ENCODE data around the gene SLC44A5.
"Not testable (repeated sequence)": the region's sequence is repeated elsewhere in the genome, so short reads cannot be mapped to it uniquely, and the experiment has no call there.

Gene SLC44A5

GRCh38 chr1:75520862-75521475 is 89.9 kb downstream of the SLC44A5 start:
- DNase-seq = no peak

GRCh38 chr1:75519651-75520427 is 91.1 kb downstream of the SLC44A5 start:
- no peak for DNase-seq

DNA sequence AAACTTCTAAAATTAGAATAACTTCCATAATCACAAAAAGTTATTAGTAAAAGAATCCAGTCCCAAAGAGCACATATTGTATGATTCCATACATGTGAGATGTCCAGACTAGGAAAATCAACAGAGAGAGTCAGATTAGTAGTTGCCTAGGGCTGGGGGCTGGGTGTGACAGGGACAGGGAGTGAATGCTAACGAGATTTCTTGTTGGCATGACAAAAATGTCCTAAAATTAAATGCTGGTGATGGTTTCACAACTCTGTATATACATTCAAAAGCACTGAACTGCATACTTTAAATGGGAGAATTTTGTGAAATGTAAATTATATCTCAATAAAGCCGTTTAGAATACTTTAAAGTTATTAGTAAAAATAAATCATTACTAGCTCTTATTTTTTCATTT is 92.2 kb downstream of the SLC44A5 start:
- DNase-seq = no peak

- no peak for DNase-seq
Measured at GRCh38 chr1:75514270-75514669, 96.6 kb downstream of the SLC44A5 start.

DNA sequence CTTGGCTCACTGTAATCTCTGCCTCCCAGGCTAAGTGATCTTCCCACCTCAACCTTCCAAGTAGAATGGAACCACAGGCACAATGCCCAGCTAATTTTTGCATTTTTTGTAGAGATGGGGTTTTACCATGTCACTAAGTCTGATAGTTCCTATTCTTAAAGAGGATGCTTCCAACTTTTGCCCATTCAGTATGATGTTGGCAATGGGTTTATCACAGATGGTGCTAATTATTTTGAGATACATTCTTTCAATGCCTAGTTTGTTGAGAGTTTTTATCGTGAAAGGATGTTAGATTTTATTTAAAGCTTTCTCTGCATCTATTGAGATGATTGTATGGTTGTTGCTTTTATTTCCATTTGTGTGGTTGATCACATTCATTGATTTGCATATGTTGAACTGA is 103.9 kb downstream of the SLC44A5 start:
- no peak for DNase-seq

DNA sequence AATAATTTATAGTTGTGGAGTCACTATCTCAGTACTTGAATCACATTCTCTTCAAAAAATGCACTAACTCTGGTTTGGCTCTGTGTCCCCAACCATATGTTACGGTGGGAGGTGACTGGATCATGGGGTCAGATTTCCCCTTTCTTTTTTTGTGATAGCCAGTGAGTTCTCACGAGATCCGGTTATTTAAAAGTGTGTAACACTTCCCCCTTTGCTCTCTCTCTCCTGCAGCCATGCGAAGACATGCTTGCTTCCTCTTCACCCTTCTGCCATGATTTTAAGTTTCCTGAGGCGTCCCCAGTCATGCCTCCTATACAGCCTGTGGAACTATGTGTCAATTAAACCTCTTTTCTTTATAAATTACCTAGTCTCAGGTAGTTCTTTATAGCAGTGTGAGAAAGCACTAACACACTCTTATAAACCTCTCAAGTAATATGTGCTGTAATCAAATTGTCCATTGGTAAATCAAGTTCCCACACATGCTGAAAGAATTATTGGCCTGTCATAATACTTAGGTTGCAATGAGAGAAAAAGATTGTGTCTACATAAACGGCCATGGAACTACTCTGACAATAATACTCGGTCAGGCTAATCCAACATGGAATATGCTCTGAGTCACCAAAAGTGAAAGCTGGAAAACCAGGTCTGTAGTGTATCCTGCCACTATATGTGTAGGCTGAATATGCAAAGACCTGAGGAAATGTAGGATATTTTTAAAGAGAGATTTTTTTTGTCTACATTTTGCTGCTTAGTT is 107.5 kb downstream of the SLC44A5 start:
- peak; percentile 5 for DNase-seq

DNA sequence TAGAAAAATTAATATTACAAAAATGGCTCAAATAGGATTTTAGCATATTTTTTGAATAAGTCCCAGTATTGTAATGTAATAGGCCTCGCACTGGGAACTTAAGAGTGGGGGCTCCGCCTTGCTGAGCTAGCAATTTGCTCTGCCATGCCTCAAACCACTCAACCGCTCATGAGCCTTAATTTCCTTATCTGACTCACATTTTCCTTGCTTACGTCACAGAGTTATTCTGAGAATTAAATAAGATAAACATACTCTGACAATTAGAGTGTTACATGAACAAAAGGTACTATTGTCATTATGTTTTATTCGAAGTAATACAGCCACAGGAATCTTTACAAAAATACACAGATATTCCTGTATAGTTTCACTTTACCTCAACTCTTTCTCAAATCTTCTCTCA is 108.1 kb downstream of the SLC44A5 start:
- peak; percentile 55 for DNase-seq

DNA sequence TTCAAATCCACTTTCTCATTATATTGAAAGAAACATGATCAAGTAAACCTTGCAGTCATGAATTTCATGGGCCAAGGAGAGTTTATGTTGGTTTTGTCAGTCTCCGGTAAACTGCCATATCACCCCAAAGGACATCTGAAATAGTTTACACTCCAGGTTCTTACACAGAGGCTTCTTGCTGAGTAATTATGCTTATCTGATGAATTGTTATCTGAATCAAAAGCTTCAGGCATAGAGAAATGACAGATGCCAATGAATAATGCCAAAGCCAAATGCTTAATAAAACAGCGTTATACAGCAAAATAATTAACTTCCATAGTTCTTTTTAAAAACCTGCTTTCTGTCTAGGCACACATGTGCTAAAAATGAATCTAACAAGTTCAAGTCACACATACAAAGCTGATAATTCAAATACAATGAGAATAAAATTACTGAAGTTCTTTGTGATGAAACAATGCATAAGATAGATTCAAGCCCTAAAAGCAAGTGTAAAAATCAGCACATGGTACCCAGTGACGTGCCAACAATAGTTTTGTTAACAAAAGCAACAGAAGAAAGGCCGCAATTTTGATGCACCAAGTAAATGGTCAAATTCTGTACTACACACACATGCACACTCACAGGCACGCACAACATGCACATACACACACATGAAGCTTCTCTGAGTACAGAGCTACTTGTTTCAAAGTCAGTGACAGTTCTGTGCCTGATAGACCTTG is 109.2 kb downstream of the SLC44A5 start:
- no peak for DNase-seq

- no peak for DNase-seq
Measured at GRCh38 chr1:75492011-75492410, 118.9 kb downstream of the SLC44A5 start.

GRCh38 chr1:75487399-75487798 is 123.5 kb downstream of the SLC44A5 start:
- DNase-seq = no peak

DNA sequence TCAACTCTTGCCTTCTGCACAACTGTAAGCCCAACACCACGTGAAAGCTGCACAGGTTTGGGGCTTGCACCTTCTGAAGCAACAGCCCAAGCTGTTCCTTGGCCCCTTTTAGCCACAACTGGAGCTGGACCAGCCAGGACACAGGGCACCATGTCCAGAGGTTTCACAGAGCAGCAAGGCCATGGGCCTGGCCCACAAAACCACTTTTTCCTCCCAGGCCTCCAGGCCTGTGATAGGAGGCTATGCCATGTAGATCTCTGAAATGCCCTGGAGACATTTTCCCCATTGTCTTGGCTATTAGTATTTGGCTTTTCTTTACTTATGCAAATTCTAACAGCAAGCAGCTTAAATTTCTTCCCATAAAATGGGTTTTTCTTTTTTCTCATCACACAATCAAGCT is 126.1 kb downstream of the SLC44A5 start:
- no peak for DNase-seq

- no peak for DNase-seq
Measured at GRCh38 chr1:75482951-75483350, 128.0 kb downstream of the SLC44A5 start.

GRCh38 chr1:75476486-75476885 is 134.4 kb downstream of the SLC44A5 start:
- DNase-seq = not testable (repeated sequence)

- no peak for DNase-seq
Measured at GRCh38 chr1:75475696-75476095, 135.2 kb downstream of the SLC44A5 start.

DNA sequence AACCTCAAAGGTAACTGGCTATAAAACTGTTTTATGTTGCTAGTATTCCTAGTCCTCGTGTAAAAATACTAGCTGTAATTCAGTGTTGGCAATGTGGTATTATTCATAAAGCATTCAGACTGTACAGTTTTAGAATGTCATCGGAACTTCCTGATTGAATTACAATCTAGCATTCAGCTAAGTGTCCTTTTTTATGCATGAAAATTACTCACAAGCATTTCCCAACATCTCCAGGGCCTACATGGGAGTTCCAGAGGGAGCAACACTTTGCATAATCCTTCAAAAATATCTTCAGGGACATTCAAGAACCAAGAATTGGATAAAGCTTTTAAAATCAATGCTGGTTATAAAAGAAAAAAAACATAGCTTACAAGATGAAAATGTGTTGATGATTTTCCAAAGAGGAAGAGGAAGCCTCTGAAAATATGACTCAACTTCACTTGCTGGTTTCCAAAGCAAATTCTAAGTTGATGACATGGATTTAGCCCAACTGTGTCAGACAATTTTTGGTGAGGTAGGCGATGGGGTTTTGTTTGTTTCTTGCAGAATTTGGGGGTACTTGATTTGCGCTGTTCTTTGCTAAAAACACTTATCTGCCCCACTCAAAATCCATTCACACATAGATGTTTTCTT is 137.8 kb downstream of the SLC44A5 start:
- no peak for DNase-seq

DNA sequence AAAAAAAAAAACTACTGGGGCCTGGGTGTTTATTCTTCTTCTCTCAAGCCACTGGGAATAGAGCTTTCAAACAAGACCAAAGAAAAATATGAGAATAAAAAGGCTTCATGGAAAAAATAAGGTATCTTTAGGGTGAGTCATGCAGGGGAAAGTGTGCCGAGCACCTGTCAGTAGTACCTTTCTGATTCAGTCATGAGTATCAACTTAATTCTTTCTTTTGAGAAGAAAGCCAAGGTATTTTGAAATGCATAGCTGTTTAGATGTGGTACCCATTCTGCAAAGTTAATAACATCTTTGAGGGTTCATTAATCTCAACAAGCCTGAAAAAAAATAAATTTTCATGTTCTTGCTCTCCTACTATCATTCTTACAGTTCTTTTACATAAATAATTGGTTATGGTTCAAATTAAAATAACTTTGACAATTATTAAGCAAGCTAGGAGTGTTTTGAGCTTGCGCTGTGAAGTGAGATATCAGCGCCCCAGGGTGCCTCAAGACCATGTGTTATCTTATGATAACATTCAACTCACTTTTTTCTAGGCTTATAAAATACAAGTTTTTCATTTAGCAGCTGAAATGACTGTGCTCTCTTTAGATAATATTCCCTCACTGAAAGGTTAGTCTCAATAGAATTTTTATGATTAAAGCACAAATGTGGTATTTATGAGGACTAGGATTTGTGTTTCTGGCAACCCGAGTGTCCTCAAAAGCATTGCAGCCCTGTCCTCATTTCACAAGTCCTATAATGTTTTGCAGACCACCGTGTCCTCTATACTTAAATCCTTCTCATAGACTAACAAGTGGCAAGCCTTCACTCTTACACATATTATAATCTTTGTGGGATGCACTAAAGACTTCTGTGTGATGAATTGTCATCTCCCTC is 138.6 kb downstream of the SLC44A5 start:
- no peak for DNase-seq

DNA sequence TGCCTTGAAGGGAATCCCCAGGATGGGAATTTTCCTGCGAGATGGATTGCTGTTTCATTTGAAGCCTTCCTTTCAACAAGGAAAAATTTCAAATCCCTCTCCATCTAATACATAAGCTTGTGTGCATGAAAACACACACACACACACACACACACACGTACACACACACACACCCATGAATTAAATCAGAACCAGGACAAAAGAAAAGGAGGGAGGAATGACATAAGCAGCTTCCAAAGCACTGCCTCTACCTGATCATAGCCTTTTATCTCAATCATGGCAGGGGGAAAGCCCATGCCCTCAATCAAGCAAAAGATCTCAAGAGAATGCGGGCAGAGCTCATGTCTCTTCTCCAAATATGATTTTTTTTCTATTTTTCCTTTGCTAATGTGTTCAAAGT is 139.7 kb downstream of the SLC44A5 start:
- DNase-seq = peak; percentile 60

DNA sequence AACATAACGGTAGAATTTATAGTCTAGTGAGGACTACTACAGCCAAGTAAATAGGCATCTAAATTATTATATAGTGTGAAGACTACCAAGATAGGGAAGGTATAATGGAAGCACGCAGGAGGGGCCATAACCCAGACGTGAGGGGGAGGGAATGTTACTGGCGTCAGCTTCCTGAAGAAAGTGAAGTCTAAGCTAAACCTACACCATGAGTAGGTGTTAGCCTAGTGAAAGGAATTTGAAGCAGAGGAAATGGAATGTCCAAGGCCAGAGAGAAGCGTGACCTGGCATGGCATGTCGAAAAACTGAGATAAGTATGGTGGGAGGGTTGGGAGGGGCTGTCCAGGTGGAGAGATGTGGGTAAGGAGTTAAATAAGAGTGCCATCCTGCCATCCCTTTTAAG is 140.5 kb downstream of the SLC44A5 start:
- peak; percentile 9 for DNase-seq

- peak; percentile 19 for DNase-seq
Measured at GRCh38 chr1:75469586-75470173, 141.2 kb downstream of the SLC44A5 start.

DNA sequence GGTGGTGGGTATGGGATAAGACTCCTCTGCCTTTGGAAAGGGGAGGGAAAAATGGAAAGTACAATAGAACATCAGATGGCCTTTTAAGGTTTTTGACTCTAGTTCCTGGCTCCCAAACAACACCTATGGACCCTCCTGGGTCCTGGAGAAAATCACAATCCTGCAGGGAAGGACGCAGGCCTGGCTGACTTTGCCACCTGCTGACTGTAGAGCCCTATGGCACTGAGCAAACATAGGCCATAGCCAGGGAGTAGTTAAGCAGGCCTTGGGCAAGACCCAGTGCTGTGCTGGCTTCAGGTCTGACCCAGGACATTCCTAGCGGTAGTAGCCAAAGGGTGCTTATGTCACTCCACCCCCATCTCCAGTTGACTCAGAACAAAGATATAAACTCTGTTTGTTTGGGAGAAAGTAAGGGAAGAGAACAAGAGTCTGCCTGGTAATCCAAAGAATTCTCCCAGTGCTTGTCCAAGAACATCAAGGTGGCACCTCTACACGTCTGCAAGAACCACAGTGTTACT is 149.0 kb downstream of the SLC44A5 start:
- DNase-seq = no peak

GRCh38 chr1:75449998-75450397 is 160.9 kb downstream of the SLC44A5 start:
- no peak for DNase-seq
